HG02759 (cell line): Measurements from ENCODE around the gene ERBB2.
"Not testable (repeated sequence)": the region's sequence is repeated elsewhere in the genome, so short reads cannot be mapped to it uniquely, and the experiment has no call there.

Experiments used
- ATAC-seq: cut with Tn5 transposase; IDR thresholded peaks from one replicate; pipeline ENCODE4 v1.9.1; 2021; ENCODE audit warnings: mild to moderate bottlenecking, moderate library complexity; ENCODE audit not compliant: unreplicated experiment

ERBB2 gene

GRCh38 chr17:39701784-39702422 is 2.0 kb downstream of the ERBB2 start:
- no peak for ATAC-seq

DNA sequence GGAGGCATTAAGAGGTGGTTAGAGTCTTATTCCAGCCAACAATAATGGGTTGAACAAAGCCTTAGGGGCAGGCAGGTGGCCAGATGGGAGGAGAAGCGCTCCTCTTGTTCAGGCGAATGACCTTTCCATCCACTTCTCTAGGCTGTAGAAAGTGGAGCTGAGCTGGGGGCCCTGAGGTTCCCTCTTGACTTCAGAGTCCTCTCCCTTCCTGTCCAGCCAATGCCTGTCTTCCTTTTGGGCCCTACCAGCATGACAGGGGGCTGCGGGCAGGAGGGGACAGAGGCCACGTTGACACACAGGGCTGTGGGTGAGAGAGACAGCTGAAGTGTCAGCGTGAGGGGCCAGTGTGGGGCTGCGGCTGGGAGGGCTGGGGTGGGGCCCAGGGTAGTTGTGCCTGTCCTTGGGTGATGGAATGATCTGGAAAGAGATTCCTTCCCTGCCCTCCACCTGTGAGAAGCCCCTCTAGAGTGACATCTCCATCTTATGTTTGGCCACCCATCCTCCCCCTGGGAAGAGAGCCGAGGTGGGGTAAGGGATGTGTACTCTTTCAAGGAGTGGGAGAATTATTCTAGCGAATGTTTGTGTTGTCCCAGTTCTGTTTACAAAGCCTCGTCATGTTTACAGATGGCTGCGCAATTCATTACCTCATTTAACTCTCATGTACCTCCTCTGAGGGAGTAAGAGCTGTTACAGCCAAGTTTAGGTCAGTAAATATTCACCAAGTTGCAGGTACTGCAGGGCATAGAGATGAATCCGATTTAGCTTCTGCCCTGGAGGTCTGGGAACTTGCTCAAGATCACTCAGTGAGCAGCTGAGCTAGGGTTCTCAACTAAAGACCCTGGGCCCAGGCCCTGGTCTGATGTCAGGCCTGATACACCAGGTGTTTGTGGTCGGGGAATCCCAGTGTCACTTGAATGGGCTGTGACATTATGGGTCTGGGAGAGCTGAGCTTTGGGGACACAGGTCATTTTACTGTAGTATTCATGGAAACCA is 3.3 kb downstream of the ERBB2 start:
- ATAC-seq: no peak

DNA sequence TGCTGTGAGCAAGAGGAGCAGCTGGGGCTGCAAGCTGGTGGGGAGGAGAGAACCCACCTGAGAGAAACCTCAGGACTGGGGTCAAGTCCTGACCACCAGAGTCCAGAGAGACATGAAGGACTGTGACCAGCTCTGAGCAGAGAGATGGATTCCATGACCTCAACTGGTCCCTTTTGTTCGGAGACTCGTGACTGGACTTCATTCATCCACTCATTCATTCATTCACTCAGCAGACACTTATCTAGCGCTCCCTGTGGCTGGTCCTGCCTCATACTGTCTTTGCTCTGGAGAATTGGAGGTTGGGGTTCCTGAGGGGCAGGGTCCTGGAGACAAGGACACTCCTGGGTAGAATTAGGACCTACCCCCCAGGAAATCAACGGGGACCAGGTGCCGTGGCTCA is 4.0 kb downstream of the ERBB2 start:
- ATAC-seq: no peak

DNA sequence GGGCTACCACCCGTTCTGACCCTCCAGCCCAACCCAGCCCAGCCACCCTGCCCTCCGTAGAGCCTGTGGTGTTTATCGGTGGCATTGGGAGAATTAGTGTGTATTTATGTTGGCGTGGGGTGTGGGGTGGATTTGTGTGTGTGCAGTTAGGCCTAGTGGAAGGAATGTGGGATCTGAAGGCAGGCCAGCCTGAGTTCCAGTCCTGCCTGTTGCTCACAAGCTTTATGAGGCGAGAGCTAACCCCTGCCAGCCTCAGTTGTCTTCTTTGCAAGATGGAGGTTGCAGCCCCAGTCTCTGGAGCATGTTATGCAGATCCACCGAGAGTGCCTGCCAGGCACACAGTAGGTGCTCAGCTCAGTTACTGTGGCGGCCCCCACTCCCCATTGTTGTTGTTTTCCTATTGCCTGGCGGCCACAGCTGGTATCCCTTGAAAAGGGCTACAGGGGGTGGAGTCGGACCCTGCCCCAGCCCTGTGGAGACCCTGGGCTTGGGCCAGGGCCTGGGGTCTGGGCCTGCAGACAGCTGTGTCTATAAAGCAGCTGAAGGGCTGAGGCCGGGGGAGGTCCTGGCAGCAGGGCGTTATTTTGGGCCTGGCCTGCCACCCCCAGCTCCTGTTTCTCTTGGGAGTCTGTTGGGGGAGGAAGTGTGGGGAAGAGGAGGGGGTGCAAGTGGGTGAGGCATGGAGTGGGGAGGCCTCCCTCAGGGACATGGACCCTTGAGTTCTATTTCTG is 5.1 kb downstream of the ERBB2 start:
- ATAC-seq: no peak

DNA sequence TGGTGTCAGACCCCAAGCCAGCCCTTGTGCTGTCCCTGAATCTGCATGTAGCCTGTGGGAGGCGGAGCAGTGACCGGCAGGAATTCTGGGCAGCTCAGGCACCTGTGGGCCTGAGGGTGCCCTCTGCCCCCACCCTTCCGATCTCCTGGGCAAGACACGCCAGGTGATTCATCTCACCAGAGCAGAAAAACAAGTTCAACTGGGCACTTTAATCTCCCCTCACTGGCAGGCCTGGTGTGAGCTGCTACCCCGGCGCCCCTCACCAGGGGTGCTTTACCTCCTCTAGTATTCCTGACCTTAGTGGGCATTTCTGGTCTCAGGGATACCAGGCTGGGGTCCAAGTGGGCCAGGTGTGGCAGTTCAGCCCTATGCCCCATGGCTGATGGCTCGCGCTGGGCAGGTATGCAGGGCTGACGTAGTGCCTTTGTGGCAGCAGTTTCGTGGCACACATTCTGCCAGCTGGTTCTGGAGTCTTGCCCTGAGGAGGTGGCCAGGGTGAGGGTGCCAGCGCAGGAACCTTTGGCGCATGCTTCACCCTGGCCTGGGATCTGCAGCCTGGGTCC is 6.0 kb downstream of the ERBB2 start:
- ATAC-seq: no peak

DNA sequence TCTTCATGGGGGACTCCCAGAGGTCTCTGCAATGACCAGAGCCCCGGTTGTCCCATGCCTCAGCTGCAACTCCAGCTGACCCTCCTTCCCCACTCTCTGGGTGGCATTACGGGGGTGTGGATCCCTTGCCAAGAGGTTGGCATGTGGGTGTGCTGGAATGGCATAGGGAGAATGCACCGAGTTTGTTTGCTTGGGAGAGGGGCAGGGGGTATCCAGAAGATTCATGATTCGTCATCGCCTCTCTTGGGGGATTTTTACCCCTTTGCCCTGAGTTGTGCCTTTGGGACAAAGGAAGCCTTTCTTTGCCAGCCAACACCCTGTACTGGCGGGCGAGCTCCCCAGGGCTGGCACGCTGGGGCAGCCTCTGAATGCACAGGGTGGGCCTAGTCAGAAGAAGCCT is 6.5 kb downstream of the ERBB2 start:
- ATAC-seq: no peak

DNA sequence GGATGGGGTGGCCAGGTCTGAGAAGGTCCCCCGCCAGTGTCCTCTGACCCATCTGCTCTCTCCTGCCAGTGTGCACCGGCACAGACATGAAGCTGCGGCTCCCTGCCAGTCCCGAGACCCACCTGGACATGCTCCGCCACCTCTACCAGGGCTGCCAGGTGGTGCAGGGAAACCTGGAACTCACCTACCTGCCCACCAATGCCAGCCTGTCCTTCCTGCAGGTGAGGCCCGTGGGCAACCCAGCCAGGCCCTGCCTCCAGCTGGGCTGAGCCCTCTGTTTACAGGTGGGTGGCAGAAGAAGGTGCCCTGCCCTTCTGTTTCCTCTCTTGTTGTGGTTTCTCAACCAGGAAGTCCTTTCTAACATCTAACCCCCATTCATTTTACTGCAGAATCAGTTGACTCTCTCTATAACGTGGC is 7.1 kb downstream of the ERBB2 start:
- ATAC-seq: no peak

GRCh38 chr17:39709319-39709997 is 9.6 kb downstream of the ERBB2 start:
- ATAC-seq: no peak

GRCh38 chr17:39709998-39710964 is 10.4 kb downstream of the ERBB2 start:
- ATAC-seq: no peak

GRCh38 chr17:39711071-39711470 is 11.2 kb downstream of the ERBB2 start:
- ATAC-seq: not testable (repeated sequence)

- ATAC-seq: no peak
These were observed 12.0 kb downstream of the ERBB2 start for GRCh38 chr17:39711851-39712250.

GRCh38 chr17:39714234-39714633 is 14.4 kb downstream of the ERBB2 start:
- ATAC-seq: no peak

GRCh38 chr17:39715375-39716072 is 15.7 kb downstream of the ERBB2 start:
- ATAC-seq: no peak

GRCh38 chr17:39716073-39716818 is 16.4 kb downstream of the ERBB2 start:
- ATAC-seq: no peak

DNA sequence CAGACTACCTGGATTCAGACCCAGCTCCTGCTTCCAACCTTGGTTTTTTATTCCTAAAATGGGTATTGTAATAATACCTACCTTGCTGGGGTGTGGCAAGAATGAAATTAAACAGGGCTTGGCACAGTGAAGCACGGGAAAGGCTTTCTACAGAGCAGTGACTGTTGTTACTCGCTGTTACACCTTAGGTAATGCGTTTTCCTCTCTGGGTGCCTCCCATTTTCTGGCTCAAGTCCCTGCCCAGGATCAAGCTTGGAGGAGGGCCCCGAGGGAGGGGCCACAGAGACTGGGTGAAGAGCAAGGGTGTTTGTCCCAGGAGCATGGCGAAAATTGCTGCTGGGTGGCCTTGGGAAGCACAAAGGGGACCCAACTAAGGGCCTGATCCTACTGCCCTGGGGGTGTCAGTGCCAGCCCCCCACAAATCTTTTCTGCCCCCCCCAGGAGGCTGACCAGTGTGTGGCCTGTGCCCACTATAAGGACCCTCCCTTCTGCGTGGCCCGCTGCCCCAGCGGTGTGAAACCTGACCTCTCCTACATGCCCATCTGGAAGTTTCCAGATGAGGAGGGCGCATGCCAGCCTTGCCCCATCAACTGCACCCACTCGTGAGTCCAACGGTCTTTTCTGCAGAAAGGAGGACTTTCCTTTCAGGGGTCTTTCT is 17.1 kb downstream of the ERBB2 start:
- no peak for ATAC-seq

GRCh38 chr17:39717660-39718059 is 17.8 kb downstream of the ERBB2 start:
- ATAC-seq: no peak

GRCh38 chr17:39719563-39720355 is 19.9 kb downstream of the ERBB2 start:
- no peak for ATAC-seq
